ENCODE data around the gene GALNT18.

- TF ChIP-seq CTCF (conservative IDR thresholded peaks at IDR 0.05) (no peak), ZFX (IDR thresholded peaks at IDR 0.05) (no peak)
Measured at GRCh38 chr11:11458001-11458400, 163.8 kb downstream of the GALNT18 start.
